ENCODE results near the gene RBMS3.

DNA sequence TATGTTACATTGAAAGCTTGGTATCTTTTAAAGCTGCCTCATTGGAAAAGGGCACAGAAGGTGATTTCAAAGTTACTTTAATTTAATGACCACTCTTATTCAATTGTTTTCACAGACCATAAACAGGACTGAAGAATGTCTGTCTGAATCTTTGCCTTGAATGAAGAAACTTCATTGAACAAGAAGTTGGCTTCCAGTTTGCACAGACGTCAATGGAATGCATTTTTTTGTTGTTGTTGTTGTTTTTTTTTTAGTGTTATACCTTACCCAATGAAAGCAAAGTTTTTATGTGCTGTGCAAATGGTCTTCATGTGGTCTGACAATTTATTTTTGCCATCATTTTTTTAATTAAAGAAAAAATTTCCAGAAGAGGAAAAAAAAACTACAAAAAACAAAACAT is 722.9 kb downstream of the RBMS3 start:
- no peak for TF ChIP-seq POLR2A (IDR thresholded peaks at IDR 0.05)
- TF ChIP-seq, protein P1, sequence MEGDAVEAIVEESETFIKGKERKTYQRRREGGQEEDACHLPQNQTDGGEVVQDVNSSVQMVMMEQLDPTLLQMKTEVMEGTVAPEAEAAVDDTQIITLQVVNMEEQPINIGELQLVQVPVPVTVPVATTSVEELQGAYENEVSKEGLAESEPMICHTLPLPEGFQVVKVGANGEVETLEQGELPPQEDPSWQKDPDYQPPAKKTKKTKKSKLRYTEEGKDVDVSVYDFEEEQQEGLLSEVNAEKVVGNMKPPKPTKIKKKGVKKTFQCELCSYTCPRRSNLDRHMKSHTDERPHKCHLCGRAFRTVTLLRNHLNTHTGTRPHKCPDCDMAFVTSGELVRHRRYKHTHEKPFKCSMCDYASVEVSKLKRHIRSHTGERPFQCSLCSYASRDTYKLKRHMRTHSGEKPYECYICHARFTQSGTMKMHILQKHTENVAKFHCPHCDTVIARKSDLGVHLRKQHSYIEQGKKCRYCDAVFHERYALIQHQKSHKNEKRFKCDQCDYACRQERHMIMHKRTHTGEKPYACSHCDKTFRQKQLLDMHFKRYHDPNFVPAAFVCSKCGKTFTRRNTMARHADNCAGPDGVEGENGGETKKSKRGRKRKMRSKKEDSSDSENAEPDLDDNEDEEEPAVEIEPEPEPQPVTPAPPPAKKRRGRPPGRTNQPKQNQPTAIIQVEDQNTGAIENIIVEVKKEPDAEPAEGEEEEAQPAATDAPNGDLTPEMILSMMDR (IDR thresholded peaks at IDR 0.05): no peak
